Stimulated activated CD8-positive, alpha-beta memory T cell treated with anti-CD3 and anti-CD28 coated beads, Interleukin-12 subunit alpha, Interleukin-12 subunit beta, amount 100 ng/mL, for 1 hour (primary cell): ENCODE measurements around the gene UGCG.

ENCODE experiments used
- DNase-seq: peaks from one replicate; pipeline ENCODE4 v3.0.0-alpha.2; 2020; ENCODE audit warnings: low read depth

The UGCG gene

DNA sequence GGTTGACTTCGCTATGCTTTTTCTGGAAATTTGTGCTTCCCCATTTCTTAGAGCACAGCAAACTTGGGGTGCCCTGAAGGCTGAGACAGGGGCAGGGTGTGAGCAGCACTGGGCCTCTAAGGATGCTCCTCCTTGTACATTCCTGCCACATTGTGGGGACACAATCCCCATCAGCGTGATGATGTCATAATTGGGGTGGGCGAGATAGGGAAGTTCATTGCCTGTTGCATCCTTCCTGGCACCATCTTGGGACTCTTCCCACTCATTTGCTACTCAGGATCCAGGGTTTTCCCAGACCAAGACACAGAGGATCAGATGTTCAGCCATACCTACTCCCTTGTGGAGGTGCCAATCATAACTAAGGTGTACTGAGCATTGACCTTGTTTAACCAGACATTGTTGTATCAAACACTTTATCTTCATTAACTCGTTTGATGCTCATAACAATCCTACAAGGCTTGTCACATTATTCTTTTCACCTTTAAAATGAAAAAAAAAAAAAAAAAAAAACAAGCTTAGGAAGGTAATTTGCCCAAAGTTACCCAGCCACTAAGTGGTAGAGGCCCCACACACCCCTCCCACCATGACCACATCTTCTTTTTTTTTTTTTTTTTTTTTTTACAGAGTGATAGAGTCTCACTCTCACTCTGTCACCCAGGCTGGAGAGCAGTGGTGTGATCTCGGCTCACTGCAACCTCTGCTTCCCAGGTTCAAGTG lies 87.6 kb downstream of the UGCG start:
- no peak for DNase-seq
